Measurements from ENCODE around the gene KIAA1549.

The KIAA1549 gene

GRCh38 chr7:138880881-138881578 lies 100.2 kb downstream of the KIAA1549 start:
- no peak overlapping the region for H3K27ac ChIP-seq (ENCODE audit: extremely low read depth, low read depth, low read length)
- no peak for TF ChIP-seq ZNF707 (tag by site-specific recombination; IDR thresholded peaks at IDR 0.05)
- no peak for TF ChIP-seq ZNF571 (tag by site-specific recombination; IDR thresholded peaks at IDR 0.05)
- no peak for TF ChIP-seq ZNF174 (tag by site-specific recombination; IDR thresholded peaks at IDR 0.05)
- TF ChIP-seq ZNF664 (tag by site-specific recombination; IDR thresholded peaks at IDR 0.05), result no peak
- TF ChIP-seq ATF2 (tag by site-specific recombination; IDR thresholded peaks at IDR 0.05; ENCODE audit: low read depth), result no peak
- no peak for TF ChIP-seq ZNF132 (tag by site-specific recombination; IDR thresholded peaks at IDR 0.05; ENCODE audit: borderline replicate concordance)
- no peak for TF ChIP-seq GLI2 (tag by site-specific recombination; IDR thresholded peaks at IDR 0.05; ENCODE audit: borderline replicate concordance, low read depth)
- no peak for TF ChIP-seq SP3 (tag by site-specific recombination; IDR thresholded peaks at IDR 0.05)
- no peak for TF ChIP-seq IKZF3 (tag by site-specific recombination; IDR thresholded peaks at IDR 0.05)
- H3K4me1 ChIP-seq (ENCODE audit: control insufficient read depth, insufficient read depth, low read length), result no peaks in the 10 kb centered on the region
- no peak overlapping the region for H3K4me3 ChIP-seq (ENCODE audit: low read depth, low read length)
- H3K9me3 ChIP-seq (ENCODE audit: control insufficient read depth, insufficient read depth, low read depth, low read length), result no peaks in the 10 kb centered on the region
- ChIA-PET POLR2A (no interaction called here), CTCF (no interaction called here)
- H3K36me3 ChIP-seq (ENCODE audit: control insufficient read depth in 2 of 2, insufficient read depth in 1 of 2, low read length in 2 of 2), result peaks cover 0 to 22% of the 10 kb centered on the region in 2 experiments; a peak in 1 of 3 replicates

GRCh38 chr7:138879356-138879755 lies 101.8 kb downstream of the KIAA1549 start:
- H3K4me1 ChIP-seq (ENCODE audit: control insufficient read depth, insufficient read depth, low read length), result no peaks in the 10 kb centered on the region
- CTCF ChIA-PET, result no interaction called here
- no peak overlapping the region for H3K27ac ChIP-seq (ENCODE audit: extremely low read depth, low read depth, low read length)
- no peaks in the 10 kb centered on the region for H3K9me3 ChIP-seq (ENCODE audit: control insufficient read depth, insufficient read depth, low read depth, low read length)
- TF ChIP-seq ZNF777 (tag by site-specific recombination; IDR thresholded peaks at IDR 0.05; ENCODE audit: borderline replicate concordance) (no peak), YY2 (tag by site-specific recombination; IDR thresholded peaks at IDR 0.05) (no peak), TCF7L2 (IDR thresholded peaks at IDR 0.05; ENCODE audit: borderline replicate concordance, low read depth, low read length) (no peak), MEIS1 (CRISPR knock-in tag; IDR thresholded peaks at IDR 0.05; ENCODE audit: borderline replicate concordance) (no peak), ZNF221 (tag by site-specific recombination; IDR thresholded peaks at IDR 0.05; ENCODE audit: borderline replicate concordance) (no peak), ZNF223 (tag by site-specific recombination; IDR thresholded peaks at IDR 0.05) (no peak), ZBTB48 (tag by site-specific recombination; IDR thresholded peaks at IDR 0.05) (no peak), ZNF660 (tag by site-specific recombination; IDR thresholded peaks at IDR 0.05) (no peak)
- POLR2A ChIA-PET, result no interaction called here
- H3K36me3 ChIP-seq (ENCODE audit: control insufficient read depth in 2 of 2, insufficient read depth in 1 of 2, low read length in 2 of 2), result peaks cover 0 to 22% of the 10 kb centered on the region in 2 experiments; a peak in 1 of 3 replicates
- H3K4me3 ChIP-seq (ENCODE audit: low read depth, low read length), result no peak overlapping the region

GRCh38 chr7:138878856-138879255 lies 102.3 kb downstream of the KIAA1549 start:
- CTCF ChIA-PET, result no interaction called here
- no peaks in the 10 kb centered on the region for H3K9me3 ChIP-seq (ENCODE audit: control insufficient read depth, insufficient read depth, low read depth, low read length)
- POLR2A ChIA-PET, result no interaction called here
- TF ChIP-seq ZNF416 (tag by site-specific recombination; IDR thresholded peaks at IDR 0.05), result no peak
- TF ChIP-seq ZNF776 (tag by site-specific recombination; IDR thresholded peaks at IDR 0.05; ENCODE audit: borderline replicate concordance), result no peak
- no peak for TF ChIP-seq ZNF692 (tag by site-specific recombination; IDR thresholded peaks at IDR 0.05)
- no peak for TF ChIP-seq ZBTB44 (tag by site-specific recombination; IDR thresholded peaks at IDR 0.05)
- no peak for TF ChIP-seq ZNF223 (tag by site-specific recombination; IDR thresholded peaks at IDR 0.05)
- no peak for TF ChIP-seq PRDM2 (tag by site-specific recombination; IDR thresholded peaks at IDR 0.05; ENCODE audit: borderline replicate concordance)
- no peak overlapping the region for H3K4me3 ChIP-seq (ENCODE audit: low read depth, low read length)
- H3K4me1 ChIP-seq (ENCODE audit: control insufficient read depth, insufficient read depth, low read length), result no peaks in the 10 kb centered on the region
- peaks cover 0 to 22% of the 10 kb centered on the region in 2 experiments; a peak in 1 of 3 replicates for H3K36me3 ChIP-seq (ENCODE audit: control insufficient read depth in 2 of 2, insufficient read depth in 1 of 2, low read length in 2 of 2)
- no peak overlapping the region for H3K27ac ChIP-seq (ENCODE audit: extremely low read depth, low read depth, low read length)
